Ishikawa (cell line): ENCODE data around the gene RNF114.

Experiments used
- CEBPB ChIP-seq: IDR thresholded peaks from 2 replicates; pipeline ENCODE4 v1.6.1; 2012
- CREB1 ChIP-seq: IDR thresholded peaks from 2 replicates; pipeline ENCODE4 v1.6.1; 2012; ENCODE audit warnings: low read depth
- EGR1 ChIP-seq: IDR thresholded peaks from 2 replicates; pipeline ENCODE4 v1.6.1; 2012
- EP300 ChIP-seq: IDR thresholded peaks from 2 replicates; pipeline ENCODE4 v1.6.1; 2012; ENCODE audit warnings: borderline replicate concordance
- FOXM1 ChIP-seq: IDR thresholded peaks from 2 replicates; pipeline ENCODE4 v1.6.1; 2012; ENCODE audit warnings: low read depth, borderline replicate concordance
- MAX ChIP-seq: IDR thresholded peaks from 2 replicates; pipeline ENCODE4 v1.6.1; 2012
- NFIC ChIP-seq: IDR thresholded peaks from 2 replicates; pipeline ENCODE4 v1.6.1; 2012
- RAD21 ChIP-seq: IDR thresholded peaks from 2 replicates; pipeline ENCODE4 v1.6.1; 2012; ENCODE audit warnings: low read depth
- REST ChIP-seq: IDR thresholded peaks from 2 replicates; pipeline ENCODE4 v1.6.1; 2012; ENCODE audit warnings: low read depth, mild to moderate bottlenecking
- TAF1 ChIP-seq: IDR thresholded peaks from 2 replicates; pipeline ENCODE4 v1.6.1; 2012; ENCODE audit warnings: low read depth, mild to moderate bottlenecking
- TCF12 ChIP-seq: IDR thresholded peaks from 2 replicates; pipeline ENCODE4 v1.6.1; 2012; ENCODE audit warnings: low read depth
- USF1 ChIP-seq: IDR thresholded peaks from 2 replicates; pipeline ENCODE4 v1.6.1; 2012
- YY1 ChIP-seq: IDR thresholded peaks from 2 replicates; pipeline ENCODE4 v1.6.1; 2012; ENCODE audit warnings: low read depth
- ZBTB7A ChIP-seq: IDR thresholded peaks from 2 replicates; pipeline ENCODE4 v1.6.1; 2012; ENCODE audit warnings: low read depth

GRCh38 chr20:49914310-49915117 is 21.7 kb upstream of the RNF114 start:
- no peak for TF ChIP-seq REST
- TF ChIP-seq CREB1, result no peak
- TF ChIP-seq MAX, result no peak
- no peak for TF ChIP-seq CEBPB
- no peak for TF ChIP-seq TAF1
- no peak for TF ChIP-seq NFIC
- no peak for TF ChIP-seq EP300
- TF ChIP-seq FOXM1, result no peak
- TF ChIP-seq USF1, result no peak
- no peak for TF ChIP-seq RAD21
- TF ChIP-seq ZBTB7A, result no peak
- TF ChIP-seq TCF12, result no peak
- TF ChIP-seq EGR1, result no peak
- TF ChIP-seq YY1, result no peak
